GM12878 (cell line): ENCODE results near the gene CFAP90. TPM values are rescaled to one million over a fixed set of nuclear protein-coding genes. Genes with fewer than 3 reads are reported as not detected.
A peak's percentile ranks its signal among the peaks of the same experiment; 100 is the strongest.

ENCODE experiments used
- BCL11A ChIP-seq: IDR thresholded peaks from 2 replicates; pipeline ENCODE4 v1.6.1; 2011; ENCODE audit warnings: low read depth, low read length
- BCL3 ChIP-seq: IDR thresholded peaks from 2 replicates; pipeline ENCODE4 v1.6.1; 2011; ENCODE audit warnings: borderline replicate concordance, low read depth, mild to moderate bottlenecking, moderate library complexity, low read length; ENCODE audit not compliant: insufficient read depth, poor library complexity, severe bottlenecking
- BMI1 ChIP-seq: fragments of 450-650 bp; IDR thresholded peaks from 2 replicates; pipeline ENCODE4 v1.6.1; 2016; ENCODE audit warnings: mild to moderate bottlenecking, moderate library complexity, borderline replicate concordance
- CREM ChIP-seq: IDR thresholded peaks from 2 replicates; pipeline ENCODE4 v1.6.1; 2014; ENCODE audit warnings: antibody characterized with exemption, low read depth
- ELK1 ChIP-seq: IDR thresholded peaks from 2 replicates; pipeline ENCODE4 v1.6.1; 2012; ENCODE audit warnings: low read depth, low read length, improper control_type of control experiment
- EP300 ChIP-seq, 2 experiments: fragments of 150-350 bp in 1 of 2; IDR thresholded peaks; 2 replicates each; pipeline ENCODE4 v1.6.1; 2011 to 2012; ENCODE audit warnings: low read depth in 2 of 2, low read length in 2 of 2, borderline replicate concordance in 1 of 2, improper control_type of control experiment in 1 of 2, inconsistent platforms in 1 of 2; ENCODE audit not compliant: control insufficient read depth in 1 of 2
- ESRRA ChIP-seq: IDR thresholded peaks from 2 replicates; pipeline ENCODE4 v1.6.1; 2012; ENCODE audit warnings: mild to moderate bottlenecking, low read length, improper control_type of control experiment
- HDAC2 ChIP-seq: fragments of 200-600 bp; sonication (generic); IDR thresholded peaks from 2 replicates; pipeline ENCODE4 v1.6.1; 2017
- IRF4 ChIP-seq: IDR thresholded peaks from 2 replicates; pipeline ENCODE4 v1.6.1; 2011; ENCODE audit warnings: low read depth, low read length
- JUND ChIP-seq: IDR thresholded peaks from 2 replicates; pipeline ENCODE4 v1.6.1; 2012; ENCODE audit warnings: low read depth, mild to moderate bottlenecking, low read length, improper control_type of control experiment, moderate library complexity
- LARP7 ChIP-seq: fragments of 450-650 bp; IDR thresholded peaks from 2 replicates; pipeline ENCODE4 v1.6.1; 2017; ENCODE audit warnings: mild to moderate bottlenecking
- MEF2B ChIP-seq: fragments of 450-650 bp; IDR thresholded peaks from 2 replicates; pipeline ENCODE4 v1.6.1; 2018; ENCODE audit warnings: mild to moderate bottlenecking, moderate library complexity; ENCODE audit not compliant: partially characterized antibody, poor library complexity, severe bottlenecking
- NFYB ChIP-seq: IDR thresholded peaks from 2 replicates; pipeline ENCODE4 v1.6.1; 2011; ENCODE audit warnings: low read depth, mild to moderate bottlenecking, low read length, improper control_type of control experiment, moderate library complexity; ENCODE audit not compliant: insufficient read depth
- PML ChIP-seq: IDR thresholded peaks from 2 replicates; pipeline ENCODE4 v1.6.1; 2012; ENCODE audit warnings: low read length, inconsistent platforms
- POLR2AphosphoS2 ChIP-seq: IDR thresholded peaks from 2 replicates; pipeline ENCODE4 v1.6.1; 2011; ENCODE audit warnings: low read depth, mild to moderate bottlenecking, low read length, improper control_type of control experiment, moderate library complexity
- RB1 ChIP-seq: fragments of 450-650 bp; formaldehyde crosslinking; IDR thresholded peaks from 2 replicates; pipeline ENCODE4 v1.6.1; 2017; ENCODE audit warnings: mild to moderate bottlenecking, borderline replicate concordance
- REST ChIP-seq: IDR thresholded peaks from 2 replicates; pipeline ENCODE4 v1.6.1; 2012; ENCODE audit warnings: mild to moderate bottlenecking, low read depth, low read length
- RUNX3 ChIP-seq: IDR thresholded peaks from 2 replicates; pipeline ENCODE4 v1.6.1; 2012; ENCODE audit warnings: low read length, inconsistent platforms
- SMARCA5 ChIP-seq: fragments of 450-650 bp; IDR thresholded peaks from 2 replicates; pipeline ENCODE4 v1.6.1; 2017; ENCODE audit warnings: mild to moderate bottlenecking
- SP1 ChIP-seq: IDR thresholded peaks from one replicate; pipeline ENCODE4 v1.6.1; 2011; ENCODE audit warnings: low read depth, low read length
- SPI1 ChIP-seq: IDR thresholded peaks from 2 replicates; pipeline ENCODE4 v1.6.1; 2011; ENCODE audit warnings: low read depth, mild to moderate bottlenecking, low read length, moderate library complexity, borderline replicate concordance; ENCODE audit not compliant: insufficient read depth
- ZBED1 ChIP-seq: IDR thresholded peaks from 2 replicates; pipeline ENCODE4 v1.6.1; 2016; ENCODE audit warnings: borderline replicate concordance
- ZNF687 ChIP-seq: fragments of 450-650 bp; IDR thresholded peaks from 2 replicates; pipeline ENCODE4 v1.6.1; 2017; ENCODE audit warnings: mild to moderate bottlenecking, moderate library complexity
- polyA plus RNA-seq, 11 experiments: library from polyadenylated mRNA; depleted of rRNA in 4 of 11; unstranded in 6 of 11; stranded (reverse) in 5 of 11; fragments of >200 nt; fragmentation: Nextera tagmentation in 4 of 11; fragmentation: Illumina TruSeq in 1 of 11; extraction: Ambion mirVana in 4 of 11; extraction: Trizol in 1 of 11; gene quantifications; 1 replicate in 1 of 11; 2 replicates in 10 of 11; pipeline versions ENCODE4 v1.2.1 to v1.2.3, GENCODE V29; 2011 to 2016; ENCODE audit warnings: inconsistent platforms in 2 of 11, missing spikeins in 2 of 11, low read depth in 1 of 11
- total RNA-seq, 4 experiments: library from RNA; depleted of rRNA in 3 of 4; stranded (reverse); fragments of >200 nt in 3 of 4; fragmentation: Illumina TruSeq in 1 of 4; extraction: Trizol in 1 of 4; gene quantifications; 2 replicates each; pipeline versions ENCODE4 v1.2.1 to v1.2.3, GENCODE V29; 2013 to 2021

The CFAP90 gene
- total and polyA plus RNA-seq, 10 of the 15 experiments (the other 5 are each of a cell fraction or from before 2014, with no cell fraction given), result not detected

GRCh38 chr5:7794311-7794710 is 56.6 kb downstream of the CFAP90 start (continued):
- no peak for TF ChIP-seq SPI1
- no peak for TF ChIP-seq ESRRA
- TF ChIP-seq LARP7, result no peak
- TF ChIP-seq HDAC2, result no peak
- no peak for TF ChIP-seq CREM
- no peak for TF ChIP-seq NFYB
- TF ChIP-seq EP300 (IDR thresholded peaks at IDR 0.05; ENCODE audit: borderline replicate concordance in 1 of 2, control insufficient read depth in 1 of 2, low read depth in 2 of 2, low read length in 2 of 2), result peak in 1 of 2 experiments; percentile 34; a peak in 1 of 4 replicates
- TF ChIP-seq ELK1, result no peak
- no peak for TF ChIP-seq SMARCA5
- TF ChIP-seq RB1, result no peak
- TF ChIP-seq PML, result no peak
- TF ChIP-seq IRF4, result 0 out of 2 replicates have a peak, but pooled peaks have one; percentile 46
- TF ChIP-seq BCL3, result peak; percentile 76
- peak; percentile 67 for TF ChIP-seq SP1
- TF ChIP-seq JUND, result no peak
- no peak for TF ChIP-seq ZNF687
- no peak for TF ChIP-seq ZBED1
- peak; percentile 63; the same call in 1 of the 2 replicates for TF ChIP-seq BMI1
- TF ChIP-seq MEF2B, result peak; percentile 99
- no peak for TF ChIP-seq REST
- TF ChIP-seq BCL11A, result peak; percentile 47; the same call in 1 of the 2 replicates
- no peak for TF ChIP-seq POLR2AphosphoS2
- TF ChIP-seq RUNX3, result peak; percentile 72
